Measurements from ENCODE around the gene RNF207.

GRCh38 chr1:6235296-6235677, 29.4 kb downstream of the RNF207 start:
- TF ChIP-seq POLR2A (IDR thresholded peaks at IDR 0.05; ENCODE audit: low read depth, low read length) = no peak
- TF ChIP-seq CTCF (conservative IDR thresholded peaks at IDR 0.05; ENCODE audit: low read depth, low read length) = no peak
- TF ChIP-seq MXI1 (IDR thresholded peaks at IDR 0.05; ENCODE audit: borderline replicate concordance, low read depth, low read length) = no peak
- TF ChIP-seq RAD21 (IDR thresholded peaks at IDR 0.05; ENCODE audit: low read length) = no peak
- TF ChIP-seq MAFK (IDR thresholded peaks at IDR 0.05; ENCODE audit: low read depth, low read length) = no peak
- no peak for TF ChIP-seq ELK1 (IDR thresholded peaks at IDR 0.05; ENCODE audit: borderline replicate concordance, low read depth, low read length)
- no peak for TF ChIP-seq FOS (IDR thresholded peaks at IDR 0.05; ENCODE audit: low read depth, low read length)
- no peak for TF ChIP-seq NFE2L2 (IDR thresholded peaks at IDR 0.05; ENCODE audit: low read depth, low read length)
- no peak for TF ChIP-seq SMC3 (IDR thresholded peaks at IDR 0.05; ENCODE audit: low read depth, low read length)
